ENCODE data around the gene TINCR.

TINCR gene

GRCh38 chr19:5545051-5545450, 22.7 kb downstream of the TINCR start:
- Histone ChIP-seq H3K9ac (ENCODE audit: low read length) (no peak overlapping the region), H2AFZ (ENCODE audit: low read length) (no peak overlapping the region), H3K27ac (ENCODE audit: low read depth, low read length, poor library complexity, severe bottlenecking) (no peak overlapping the region), H3K79me2 (ENCODE audit: insufficient read depth, low read length) (no peaks in the 10 kb centered on the region), H3K9me2 (ENCODE audit: low read depth, low read length) (no peaks in the 10 kb centered on the region), H3K4me3 (ENCODE audit: low read depth, low read length, poor library complexity, severe bottlenecking) (no peak overlapping the region), H3K4me1 (ENCODE audit: insufficient read depth, low read length, severe bottlenecking) (no peaks in the 10 kb centered on the region), H4K20me1 (ENCODE audit: insufficient read depth, low read length) (no peaks in the 10 kb centered on the region), H3K4me2 (ENCODE audit: low read length) (no peak overlapping the region), H3F3A (ENCODE audit: insufficient read depth, low read length) (no peaks in the 10 kb centered on the region), H3K36me3 (ENCODE audit: insufficient read depth, low read length) (no peaks in the 10 kb centered on the region), H3K27me3 (ENCODE audit: insufficient read depth, low read length) (no peaks in the 10 kb centered on the region), H3K9me3 (ENCODE audit: low read length) (no peaks in the 10 kb centered on the region)
- TF ChIP-seq EZH2 (IDR thresholded peaks at IDR 0.05; ENCODE audit: borderline replicate concordance, low read length), result no peak
- no peak for TF ChIP-seq CTCF (IDR thresholded peaks at IDR 0.05; ENCODE audit: low read length)

GRCh38 chr19:5542665-5543064, 25.1 kb downstream of the TINCR start:
- Histone ChIP-seq H3K4me3 (ENCODE audit: low read depth, low read length, poor library complexity, severe bottlenecking) (no peak overlapping the region), H3K36me3 (ENCODE audit: insufficient read depth, low read length) (no peaks in the 10 kb centered on the region), H3K9me2 (ENCODE audit: low read depth, low read length) (no peaks in the 10 kb centered on the region), H3K27ac (ENCODE audit: low read depth, low read length, poor library complexity, severe bottlenecking) (no peak overlapping the region), H3K9ac (ENCODE audit: low read length) (no peak overlapping the region), H3K4me1 (ENCODE audit: insufficient read depth, low read length, severe bottlenecking) (no peaks in the 10 kb centered on the region), H3K79me2 (ENCODE audit: insufficient read depth, low read length) (no peaks in the 10 kb centered on the region), H3K9me3 (ENCODE audit: low read length) (no peaks in the 10 kb centered on the region), H3K27me3 (ENCODE audit: insufficient read depth, low read length) (no peaks in the 10 kb centered on the region), H4K20me1 (ENCODE audit: insufficient read depth, low read length) (no peaks in the 10 kb centered on the region), H3F3A (ENCODE audit: insufficient read depth, low read length) (no peaks in the 10 kb centered on the region), H2AFZ (ENCODE audit: low read length) (no peak overlapping the region), H3K4me2 (ENCODE audit: low read length) (no peak overlapping the region)
- no peak for TF ChIP-seq CTCF (IDR thresholded peaks at IDR 0.05; ENCODE audit: low read length)
- no peak for TF ChIP-seq EZH2 (IDR thresholded peaks at IDR 0.05; ENCODE audit: borderline replicate concordance, low read length)

- Histone ChIP-seq H3K4me3 (ENCODE audit: low read depth, low read length, poor library complexity, severe bottlenecking) (no peak overlapping the region), H3K79me2 (ENCODE audit: insufficient read depth, low read length) (no peaks in the 10 kb centered on the region), H2AFZ (ENCODE audit: low read length) (no peak overlapping the region), H3K4me2 (ENCODE audit: low read length) (no peak overlapping the region), H3K4me1 (ENCODE audit: insufficient read depth, low read length, severe bottlenecking) (no peaks in the 10 kb centered on the region), H3K9ac (ENCODE audit: low read length) (no peak overlapping the region), H3K27ac (ENCODE audit: low read depth, low read length, poor library complexity, severe bottlenecking) (no peak overlapping the region), H3K9me3 (ENCODE audit: low read length) (no peaks in the 10 kb centered on the region), H3K9me2 (ENCODE audit: low read depth, low read length) (no peaks in the 10 kb centered on the region), H3K27me3 (ENCODE audit: insufficient read depth, low read length) (no peaks in the 10 kb centered on the region), H3F3A (ENCODE audit: insufficient read depth, low read length) (no peaks in the 10 kb centered on the region), H3K36me3 (ENCODE audit: insufficient read depth, low read length) (no peaks in the 10 kb centered on the region), H4K20me1 (ENCODE audit: insufficient read depth, low read length) (no peaks in the 10 kb centered on the region)
- TF ChIP-seq CTCF (IDR thresholded peaks at IDR 0.05; ENCODE audit: low read length), result no peak
- no peak for TF ChIP-seq EZH2 (IDR thresholded peaks at IDR 0.05; ENCODE audit: borderline replicate concordance, low read length)
Measured at GRCh38 chr19:5541456-5541855, 26.3 kb downstream of the TINCR start.

All from OCI-LY1 (cell line).